PC-9 (cell line): Measurements from ENCODE around the gene MAPKAP1. TPM values are rescaled to one million over a fixed set of nuclear protein-coding genes. Genes with fewer than 3 reads are reported as not detected.

ENCODE experiments used
- BruUV-seq: library from RNA; stranded (reverse); fragments of 400-500 nt; replicated peaks from 2 replicates; lab custom pipeline; 2021; lab: Mats Ljungman, UMichigan
- CTCF ChIA-PET: fragments of 300-600 bp; sonication (Branson Sonifier 250); formaldehyde crosslinking; loops from one replicate; lab custom pipeline; 2022; ENCODE audit warnings: antibody characterized with exemption; lab: Charles Lee
- POLR2A ChIA-PET: fragments of 300-600 bp; sonication (Branson Sonifier 250); formaldehyde crosslinking; loops from one replicate; lab custom pipeline; 2022; ENCODE audit warnings: antibody characterized with exemption; ENCODE audit not compliant: unreplicated experiment; lab: Charles Lee
- DNase-seq, 2 experiments: peaks; one replicate each; pipeline versions ENCODE4 v3.0.0 to v3.0.0-alpha.2; 2015 to 2022; ENCODE audit warnings: mixed read lengths in 1 of 2
- H2AFZ ChIP-seq: fragments of 200-600 bp; sonication (generic); 2 replicates; pipeline ENCODE4 v1.8.1; 2017; ENCODE audit warnings: antibody characterized with exemption
- H3F3A ChIP-seq: fragments of 200-600 bp; sonication (generic); 2 replicates; pipeline ENCODE4 v1.8.1; 2017; ENCODE audit warnings: antibody characterized with exemption, mild to moderate bottlenecking, low read depth; ENCODE audit not compliant: insufficient read depth
- H3K27ac ChIP-seq: fragments of 200-600 bp; sonication (generic); 2 replicates; pipeline ENCODE4 v1.6.1; 2016; ENCODE audit warnings: mixed run types
- H3K27me3 ChIP-seq: fragments of 200-600 bp; sonication (generic); 2 replicates; pipeline ENCODE4 v1.6.1; 2016; ENCODE audit warnings: low read depth, mixed run types; ENCODE audit not compliant: insufficient read depth
- H3K36me3 ChIP-seq: fragments of 200-600 bp; sonication (generic); 2 replicates; pipeline ENCODE4 v1.6.1; 2016; ENCODE audit warnings: low read depth, mixed run types
- H3K4me1 ChIP-seq: fragments of 200-600 bp; sonication (generic); replicated peaks from 2 replicates; pipeline ENCODE4 v1.6.1; 2016; ENCODE audit warnings: mixed run types; ENCODE audit not compliant: insufficient read depth
- H3K4me2 ChIP-seq: fragments of 200-600 bp; sonication (generic); 2 replicates; pipeline ENCODE4 v1.6.1; 2017; ENCODE audit warnings: mixed run types
- H3K4me3 ChIP-seq: fragments of 200-600 bp; sonication (generic); 2 replicates; pipeline ENCODE4 v1.6.1; 2016; ENCODE audit warnings: mixed run types
- H3K79me2 ChIP-seq: fragments of 200-600 bp; sonication (generic); 2 replicates; pipeline ENCODE4 v1.6.1; 2017; ENCODE audit warnings: low read depth, mixed run types
- H3K9me2 ChIP-seq: fragments of 200-600 bp; sonication (generic); 2 replicates; pipeline ENCODE4 v1.8.1; 2017; ENCODE audit warnings: mild to moderate bottlenecking; ENCODE audit not compliant: insufficient read depth
- H3K9me3 ChIP-seq: fragments of 200-600 bp; sonication (generic); 2 replicates; pipeline ENCODE4 v1.8.1; 2016; ENCODE audit warnings: low read depth; ENCODE audit not compliant: insufficient read depth
- H4K20me1 ChIP-seq: fragments of 200-600 bp; sonication (generic); 2 replicates; pipeline ENCODE4 v1.8.1; 2017; ENCODE audit not compliant: insufficient read depth
- EZH2 ChIP-seq: fragments of 200-600 bp; sonication (generic); IDR thresholded peaks from 2 replicates; pipeline ENCODE4 v1.8.0; 2017; ENCODE audit warnings: antibody characterized with exemption, low read depth
- intact Hi-C: fragments of 100-400 bp; cut with micrococcal nuclease; formaldehyde crosslinking; loops from one replicate; pipeline ENCODE4 v1.10.0; 2022; ENCODE audit not compliant: unreplicated experiment
- total RNA-seq: library from RNA; stranded (reverse); gene quantifications from 2 replicates; pipeline ENCODE4 v1.2.3, GENCODE V29; 2021
- TF ChIP-seq, protein P1 (sequence below): fragments of 200-600 bp; sonication (generic); conservative IDR thresholded peaks from 2 replicates; pipeline ENCODE4 v1.6.1; 2017; ENCODE audit warnings: mixed run types, antibody characterized with exemption, mild to moderate bottlenecking, moderate library complexity

MAPKAP1 gene
- total RNA-seq, 1 experiment from 2014 or later: 115 TPM

DNA sequence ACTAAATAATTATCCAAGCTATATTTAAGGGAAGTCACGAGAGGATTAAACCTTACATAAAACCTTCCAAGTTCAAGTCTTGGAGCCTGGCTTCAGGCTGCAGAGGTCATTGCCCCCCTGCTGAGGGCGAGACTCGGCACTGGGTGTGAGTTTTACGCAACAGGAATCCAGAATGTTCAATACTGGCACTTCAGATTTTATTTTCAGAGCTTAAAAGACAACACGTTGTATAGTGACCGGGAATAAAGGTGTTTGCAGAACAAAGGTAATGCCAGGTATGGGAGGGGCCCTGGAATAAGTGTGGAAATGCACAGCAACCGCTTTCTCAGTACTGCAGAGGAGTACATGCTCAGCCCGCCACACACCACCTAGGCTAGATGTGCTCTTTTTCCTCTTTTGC is 238.4 kb downstream of the MAPKAP1 start:
- TF ChIP-seq, protein P1, sequence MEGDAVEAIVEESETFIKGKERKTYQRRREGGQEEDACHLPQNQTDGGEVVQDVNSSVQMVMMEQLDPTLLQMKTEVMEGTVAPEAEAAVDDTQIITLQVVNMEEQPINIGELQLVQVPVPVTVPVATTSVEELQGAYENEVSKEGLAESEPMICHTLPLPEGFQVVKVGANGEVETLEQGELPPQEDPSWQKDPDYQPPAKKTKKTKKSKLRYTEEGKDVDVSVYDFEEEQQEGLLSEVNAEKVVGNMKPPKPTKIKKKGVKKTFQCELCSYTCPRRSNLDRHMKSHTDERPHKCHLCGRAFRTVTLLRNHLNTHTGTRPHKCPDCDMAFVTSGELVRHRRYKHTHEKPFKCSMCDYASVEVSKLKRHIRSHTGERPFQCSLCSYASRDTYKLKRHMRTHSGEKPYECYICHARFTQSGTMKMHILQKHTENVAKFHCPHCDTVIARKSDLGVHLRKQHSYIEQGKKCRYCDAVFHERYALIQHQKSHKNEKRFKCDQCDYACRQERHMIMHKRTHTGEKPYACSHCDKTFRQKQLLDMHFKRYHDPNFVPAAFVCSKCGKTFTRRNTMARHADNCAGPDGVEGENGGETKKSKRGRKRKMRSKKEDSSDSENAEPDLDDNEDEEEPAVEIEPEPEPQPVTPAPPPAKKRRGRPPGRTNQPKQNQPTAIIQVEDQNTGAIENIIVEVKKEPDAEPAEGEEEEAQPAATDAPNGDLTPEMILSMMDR: no peak
- Histone ChIP-seq H3K4me3 (no peak overlapping the region), H3K9me3 (no peaks in the 10 kb centered on the region), H3F3A (no peaks in the 10 kb centered on the region; the same call in 1 of the 2 replicates), H3K4me1 (no peaks in the 10 kb centered on the region), H3K27ac (no peak overlapping the region), H3K27me3 (no peaks in the 10 kb centered on the region), H2AFZ (no peak overlapping the region), H3K79me2 (no peaks in the 10 kb centered on the region), H4K20me1 (no peaks in the 10 kb centered on the region), H3K4me2 (no peak overlapping the region), H3K36me3 (no peaks in the 10 kb centered on the region), H3K9me2 (no peaks in the 10 kb centered on the region)
- intact Hi-C loops: no loop called here
- BruUV-seq: no TSS peak
- CTCF ChIA-PET: no interaction called here
- no peak for DNase-seq
- POLR2A ChIA-PET: no interaction called here

DNA sequence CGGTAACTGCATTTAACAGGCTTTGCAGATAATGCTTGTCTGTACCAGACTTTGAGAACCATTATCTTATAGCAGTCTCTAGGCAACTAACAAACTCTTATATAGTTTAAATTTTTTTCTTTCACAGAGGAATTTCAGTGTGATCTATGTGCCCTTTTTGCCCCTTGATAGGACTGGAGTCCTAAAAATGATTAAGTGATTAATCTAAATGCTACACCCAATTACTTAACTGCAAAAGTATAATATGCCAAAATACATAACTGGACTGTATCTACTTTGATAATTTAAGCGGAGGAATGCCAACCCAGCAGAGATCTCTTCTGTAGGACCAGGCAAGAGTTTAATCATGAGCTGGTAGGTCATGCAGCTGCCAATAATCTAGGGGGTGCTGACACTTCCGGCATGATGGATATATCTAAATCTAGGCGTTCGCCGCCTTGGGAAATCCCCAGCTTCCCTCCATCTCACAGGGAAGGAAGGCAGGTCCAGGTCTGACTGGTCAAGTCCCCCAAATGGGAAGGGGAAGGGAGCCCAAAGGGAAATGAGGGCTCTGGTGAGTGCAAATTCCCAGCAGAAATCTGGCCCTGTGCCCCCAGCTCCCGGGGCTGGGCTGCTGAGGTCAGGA is 239.8 kb downstream of the MAPKAP1 start:
- Histone ChIP-seq H3K27ac (no peak overlapping the region), H3K9me2 (no peaks in the 10 kb centered on the region), H3K4me1 (no peaks in the 10 kb centered on the region), H3K79me2 (no peaks in the 10 kb centered on the region), H2AFZ (no peak overlapping the region), H3K36me3 (no peaks in the 10 kb centered on the region), H4K20me1 (no peaks in the 10 kb centered on the region), H3K27me3 (no peaks in the 10 kb centered on the region), H3K9me3 (no peaks in the 10 kb centered on the region), H3F3A (no peaks in the 10 kb centered on the region; the same call in 1 of the 2 replicates), H3K4me2 (no peak overlapping the region), H3K4me3 (no peak overlapping the region)
- TF ChIP-seq, protein P1: no peak
- no peak for TF ChIP-seq EZH2
- no TSS peak for BruUV-seq
- POLR2A ChIA-PET: no interaction called here
- no peak for DNase-seq
- CTCF ChIA-PET: no interaction called here
- intact Hi-C loops: no loop called here

DNA sequence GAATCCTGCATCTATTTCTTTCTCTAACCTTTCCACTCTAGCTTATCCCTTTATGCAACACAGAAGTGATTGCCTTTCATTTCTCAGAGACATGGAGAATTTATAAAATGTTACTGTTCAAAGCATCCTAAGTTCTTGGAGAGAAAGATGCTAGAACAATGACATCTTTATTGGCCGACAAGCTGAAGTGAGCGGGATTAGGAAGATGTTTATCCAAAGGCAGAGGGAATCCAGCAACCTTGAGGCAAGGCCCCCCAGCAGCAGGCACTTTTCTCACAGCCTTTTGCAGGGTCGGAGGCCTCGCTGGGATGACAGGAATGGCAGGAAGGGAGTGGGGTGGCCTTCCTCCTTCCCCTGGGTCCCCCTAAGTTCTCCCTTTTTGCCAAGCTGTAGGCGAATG is 240.6 kb downstream of the MAPKAP1 start:
- no peak for TF ChIP-seq EZH2
- TF ChIP-seq, protein P1: no peak
- H4K20me1 ChIP-seq: no peaks in the 10 kb centered on the region
- no peak overlapping the region for H3K27ac ChIP-seq
- DNase-seq: no peak
- no peak overlapping the region for H2AFZ ChIP-seq
- H3F3A ChIP-seq: no peaks in the 10 kb centered on the region; the same call in 1 of the 2 replicates
- H3K4me1 ChIP-seq: no peaks in the 10 kb centered on the region
- POLR2A ChIA-PET: no interaction called here
- H3K4me3 ChIP-seq: no peak overlapping the region
- H3K9me3 ChIP-seq: no peaks in the 10 kb centered on the region
- no peaks in the 10 kb centered on the region for H3K9me2 ChIP-seq
- H3K79me2 ChIP-seq: no peaks in the 10 kb centered on the region
- CTCF ChIA-PET: no interaction called here
- BruUV-seq: no TSS peak
- H3K4me2 ChIP-seq: no peak overlapping the region
- intact Hi-C loops: no loop called here
- H3K27me3 ChIP-seq: no peaks in the 10 kb centered on the region
- H3K36me3 ChIP-seq: 0 out of 2 replicates have a peak, but pooled peaks cover 4% of the 10 kb centered on the region
